ENCODE results near the gene C15orf39.

C15orf39 gene

GRCh38 chr15:75217574-75217973, 15.9 kb downstream of the C15orf39 start (continued):
- TF ChIP-seq SP3 (tag by site-specific recombination; IDR thresholded peaks at IDR 0.05) = peak; percentile 58; the same call in 1 of the 2 replicates
- TF ChIP-seq ZNF18 (tag by site-specific recombination; IDR thresholded peaks at IDR 0.05) = peak; percentile 69
- TF ChIP-seq ZNF175 (tag by site-specific recombination; IDR thresholded peaks at IDR 0.05) = 0 out of 2 replicates have a peak, but pooled peaks have one; percentile 68
- TF ChIP-seq ZNF664 (tag by site-specific recombination; IDR thresholded peaks at IDR 0.05) = peak; percentile 95
- TF ChIP-seq ZFP37 (tag by site-specific recombination; IDR thresholded peaks at IDR 0.05) = peak; percentile 88; the same call in 1 of the 2 replicates
- TF ChIP-seq, protein P1, sequence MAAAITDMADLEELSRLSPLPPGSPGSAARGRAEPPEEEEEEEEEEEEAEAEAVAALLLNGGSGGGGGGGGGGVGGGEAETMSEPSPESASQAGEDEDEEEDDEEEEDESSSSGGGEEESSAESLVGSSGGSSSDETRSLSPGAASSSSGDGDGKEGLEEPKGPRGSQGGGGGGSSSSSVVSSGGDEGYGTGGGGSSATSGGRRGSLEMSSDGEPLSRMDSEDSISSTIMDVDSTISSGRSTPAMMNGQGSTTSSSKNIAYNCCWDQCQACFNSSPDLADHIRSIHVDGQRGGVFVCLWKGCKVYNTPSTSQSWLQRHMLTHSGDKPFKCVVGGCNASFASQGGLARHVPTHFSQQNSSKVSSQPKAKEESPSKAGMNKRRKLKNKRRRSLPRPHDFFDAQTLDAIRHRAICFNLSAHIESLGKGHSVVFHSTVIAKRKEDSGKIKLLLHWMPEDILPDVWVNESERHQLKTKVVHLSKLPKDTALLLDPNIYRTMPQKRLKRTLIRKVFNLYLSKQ (tag by site-specific recombination; IDR thresholded peaks at IDR 0.05; ENCODE audit: borderline replicate concordance) = 0 out of 2 replicates have a peak, but pooled peaks have one; percentile 71
- TF ChIP-seq ZNF707 (tag by site-specific recombination; IDR thresholded peaks at IDR 0.05) = peak; percentile 41; the same call in 1 of the 2 replicates
- peak; percentile 68 for TF ChIP-seq PRDM10 (tag by site-specific recombination; IDR thresholded peaks at IDR 0.05)
- peak; percentile 93 for TF ChIP-seq ZNF140 (tag by site-specific recombination; IDR thresholded peaks at IDR 0.05)
- TF ChIP-seq KLF7 (tag by site-specific recombination; IDR thresholded peaks at IDR 0.05; ENCODE audit: borderline replicate concordance) = peak; percentile 46; the same call in 1 of the 2 replicates
- 0 out of 2 replicates have a peak, but pooled peaks have one; percentile 22 for TF ChIP-seq ZFP3 (tag by site-specific recombination; IDR thresholded peaks at IDR 0.05; ENCODE audit: low read depth)
- TF ChIP-seq ZNF121 (tag by site-specific recombination; IDR thresholded peaks at IDR 0.05) = 0 out of 2 replicates have a peak, but pooled peaks have one; percentile 29
- TF ChIP-seq ZBTB21 (tag by site-specific recombination; IDR thresholded peaks at IDR 0.05) = peak; percentile 84
- TF ChIP-seq ZNF501 (tag by site-specific recombination; IDR thresholded peaks at IDR 0.05) = peak; percentile 83
- TF ChIP-seq ZBTB11 (tag by site-specific recombination; conservative IDR thresholded peaks at IDR 0.05; ENCODE audit: low read depth) = peak; percentile 88
- peak; percentile 96 for TF ChIP-seq ZNF560 (tag by site-specific recombination; IDR thresholded peaks at IDR 0.05; ENCODE audit: borderline replicate concordance)
- peak; percentile 65; the same call in 1 of the 2 replicates for TF ChIP-seq TSHZ1 (tag by site-specific recombination; IDR thresholded peaks at IDR 0.05; ENCODE audit: borderline replicate concordance)
- peak; percentile 92 for TF ChIP-seq ZNF639 (tag by site-specific recombination; IDR thresholded peaks at IDR 0.05)
- peak; percentile 73; the same call in 1 of the 2 replicates for TF ChIP-seq ZBTB7A (tag by site-specific recombination; IDR thresholded peaks at IDR 0.05; ENCODE audit: low read depth)
- TF ChIP-seq MYNN (tag by site-specific recombination; IDR thresholded peaks at IDR 0.05; ENCODE audit: borderline replicate concordance) = peak; percentile 75; the same call in 1 of the 2 replicates
- peak; percentile 56; the same call in 1 of the 2 replicates for TF ChIP-seq WT1 (tag by site-specific recombination; IDR thresholded peaks at IDR 0.05)
- TF ChIP-seq ZNF324 (tag by site-specific recombination; IDR thresholded peaks at IDR 0.05) = 0 out of 2 replicates have a peak, but pooled peaks have one; percentile 51
- peak; percentile 24; the same call in 1 of the 2 replicates for TF ChIP-seq BCL11B (tag by site-specific recombination; IDR thresholded peaks at IDR 0.05; ENCODE audit: low read depth)
- TF ChIP-seq ZNF10 (tag by site-specific recombination; IDR thresholded peaks at IDR 0.05) = peak; percentile 31; the same call in 1 of the 2 replicates

Data from HEK293 (cell line).